Endothelial cell (in vitro differentiated cells): ENCODE data around the gene DDC. TPM values are rescaled to one million over a fixed set of nuclear protein-coding genes. Genes with fewer than 3 reads are reported as not detected.

Experiments
- DNase-seq: peaks from one replicate; pipeline ENCODE4 v3.0.0; 2021; ENCODE audit warnings: low spot score
- H3K27ac Mint-ChIP-seq: one replicate; pipeline ENCODE4 v1.8.0; 2021; ENCODE audit warnings: mixed read lengths, inconsistent platforms; ENCODE audit not compliant: unreplicated experiment
- H3K27me3 Mint-ChIP-seq: one replicate; pipeline ENCODE4 v1.8.0; 2021; ENCODE audit warnings: mild to moderate bottlenecking, moderate library complexity, mixed read lengths, inconsistent platforms; ENCODE audit not compliant: unreplicated experiment
- H3K36me3 Mint-ChIP-seq: one replicate; pipeline ENCODE4 v1.8.0; 2021; ENCODE audit warnings: mild to moderate bottlenecking, low read depth, mixed read lengths, inconsistent platforms; ENCODE audit not compliant: unreplicated experiment
- H3K4me1 Mint-ChIP-seq: one replicate; pipeline ENCODE4 v1.8.0; 2021; ENCODE audit warnings: mild to moderate bottlenecking, mixed read lengths, inconsistent platforms; ENCODE audit not compliant: unreplicated experiment
- H3K4me3 Mint-ChIP-seq: one replicate; pipeline ENCODE4 v1.8.0; 2021; ENCODE audit warnings: mild to moderate bottlenecking, mixed read lengths, inconsistent platforms; ENCODE audit not compliant: unreplicated experiment
- H3K9me3 Mint-ChIP-seq: one replicate; pipeline ENCODE4 v1.8.0; 2021; ENCODE audit warnings: mixed read lengths, inconsistent platforms; ENCODE audit not compliant: unreplicated experiment
- total RNA-seq: library from RNA; stranded (reverse); fragmentation: NEBNext Ultra II Directional; extraction: Animal tissue kit (Norgen Biotek cat#: 25700); gene quantifications from one replicate; pipeline ENCODE4 v1.2.1, GENCODE V29; 2021; ENCODE audit not compliant: unreplicated experiment
- TF ChIP-seq, protein P1 (sequence below): fragments of 200-600 bp; sonication (generic); IDR thresholded peaks from one replicate; pipeline ENCODE4 v1.5.0; 2021; ENCODE audit warnings: antibody characterized with exemption; ENCODE audit not compliant: unreplicated experiment

DDC gene
- total RNA-seq, 1 donor from 2014 or later: not detected

DNA sequence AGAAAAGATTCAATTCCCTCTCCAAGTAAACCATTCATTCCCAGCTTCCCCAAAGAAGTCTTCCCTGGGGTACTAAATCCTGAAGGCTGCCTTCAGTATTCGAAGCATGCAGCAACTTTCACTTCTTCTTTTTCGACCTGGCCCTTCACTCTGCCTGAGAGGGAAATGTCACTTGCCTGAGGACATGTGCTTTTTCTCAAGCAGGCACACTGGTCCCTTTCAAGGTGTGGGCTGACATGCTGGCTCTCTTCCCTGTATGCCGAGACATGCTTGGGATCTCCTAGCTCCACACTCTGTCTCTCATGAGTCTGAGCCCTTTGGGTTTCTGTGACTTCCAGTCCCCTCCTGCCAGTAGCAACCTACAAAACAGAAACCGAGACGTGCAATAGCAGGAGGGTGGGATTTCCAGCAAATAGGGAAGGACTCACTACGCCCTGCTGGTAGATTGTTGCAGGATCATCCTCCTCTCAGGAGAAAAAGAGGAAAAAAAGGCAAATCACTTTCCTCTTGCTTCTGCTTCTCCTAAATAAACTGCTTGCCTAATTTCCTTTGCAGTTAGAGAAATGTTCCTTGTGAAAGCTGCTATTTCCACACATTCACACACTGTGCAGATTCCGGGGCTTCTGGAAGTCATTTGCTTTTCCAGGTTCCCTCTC lies 148.6 kb downstream of the DDC start:
- no peak for DNase-seq
- H3K4me1 Mint-ChIP-seq: peaks cover 10% of the 10 kb centered on the region
- no peaks in the 10 kb centered on the region for H3K36me3 Mint-ChIP-seq
- TF ChIP-seq, protein P1, sequence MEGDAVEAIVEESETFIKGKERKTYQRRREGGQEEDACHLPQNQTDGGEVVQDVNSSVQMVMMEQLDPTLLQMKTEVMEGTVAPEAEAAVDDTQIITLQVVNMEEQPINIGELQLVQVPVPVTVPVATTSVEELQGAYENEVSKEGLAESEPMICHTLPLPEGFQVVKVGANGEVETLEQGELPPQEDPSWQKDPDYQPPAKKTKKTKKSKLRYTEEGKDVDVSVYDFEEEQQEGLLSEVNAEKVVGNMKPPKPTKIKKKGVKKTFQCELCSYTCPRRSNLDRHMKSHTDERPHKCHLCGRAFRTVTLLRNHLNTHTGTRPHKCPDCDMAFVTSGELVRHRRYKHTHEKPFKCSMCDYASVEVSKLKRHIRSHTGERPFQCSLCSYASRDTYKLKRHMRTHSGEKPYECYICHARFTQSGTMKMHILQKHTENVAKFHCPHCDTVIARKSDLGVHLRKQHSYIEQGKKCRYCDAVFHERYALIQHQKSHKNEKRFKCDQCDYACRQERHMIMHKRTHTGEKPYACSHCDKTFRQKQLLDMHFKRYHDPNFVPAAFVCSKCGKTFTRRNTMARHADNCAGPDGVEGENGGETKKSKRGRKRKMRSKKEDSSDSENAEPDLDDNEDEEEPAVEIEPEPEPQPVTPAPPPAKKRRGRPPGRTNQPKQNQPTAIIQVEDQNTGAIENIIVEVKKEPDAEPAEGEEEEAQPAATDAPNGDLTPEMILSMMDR: peak; percentile 9
- H3K27me3 Mint-ChIP-seq: peaks cover 2% of the 10 kb centered on the region
- H3K9me3 Mint-ChIP-seq: no peaks in the 10 kb centered on the region
- no peak overlapping the region for H3K27ac Mint-ChIP-seq
- H3K4me3 Mint-ChIP-seq: no peak overlapping the region

DNA sequence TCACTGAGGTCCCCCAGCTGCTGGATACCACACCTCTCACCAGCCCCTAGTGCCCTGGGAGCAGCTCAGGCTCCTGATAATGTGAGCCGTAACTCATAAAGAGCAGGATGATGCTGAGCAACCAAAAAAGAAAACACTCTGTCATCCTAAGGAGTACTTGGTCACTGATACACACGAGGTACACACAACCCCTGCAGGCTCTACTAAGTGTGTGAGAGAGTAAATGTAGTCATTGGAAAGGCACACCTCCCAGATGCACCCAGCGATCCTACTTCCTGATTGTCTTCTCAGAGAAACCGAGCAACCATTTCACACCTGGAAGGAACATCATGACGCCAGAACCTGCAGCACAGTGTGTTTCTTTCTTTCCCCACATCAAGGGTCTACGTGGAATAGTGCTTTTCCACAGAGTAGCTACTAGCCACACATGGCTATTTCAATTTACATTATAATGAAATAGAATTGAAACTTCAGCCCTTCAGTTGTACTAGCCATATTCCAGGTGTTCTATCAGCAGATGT lies 149.3 kb downstream of the DDC start:
- peaks cover 10% of the 10 kb centered on the region for H3K4me1 Mint-ChIP-seq
- no peak for DNase-seq

DNA sequence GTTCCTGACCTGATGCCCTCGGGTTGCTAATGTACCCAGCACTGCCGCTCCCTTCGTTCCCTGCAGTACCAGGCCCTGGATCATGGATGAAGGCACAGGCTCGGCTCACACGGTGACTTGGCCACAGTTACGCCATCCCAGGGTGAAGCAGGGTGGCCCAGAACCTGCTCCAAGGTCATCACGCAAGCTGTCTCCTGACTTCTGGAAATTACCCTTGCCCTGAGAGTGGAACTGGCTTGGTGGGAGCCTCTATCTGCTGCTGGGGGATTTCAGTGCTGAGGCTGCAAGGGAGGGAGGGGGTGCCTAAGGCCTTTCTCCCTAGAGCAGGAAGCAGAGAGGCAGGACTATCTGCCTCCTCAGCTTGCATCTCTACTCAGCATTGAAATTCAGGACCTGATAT lies 151.6 kb downstream of the DDC start:
- peaks cover 10% of the 10 kb centered on the region for H3K4me1 Mint-ChIP-seq

More for the DNA sequence above, 149.3 kb downstream of the DDC start:
- H3K36me3 Mint-ChIP-seq: no peaks in the 10 kb centered on the region
- peaks cover 2% of the 10 kb centered on the region for H3K27me3 Mint-ChIP-seq
- no peak overlapping the region for H3K4me3 Mint-ChIP-seq
- no peaks in the 10 kb centered on the region for H3K9me3 Mint-ChIP-seq
- TF ChIP-seq, protein P1: no peak
- H3K27ac Mint-ChIP-seq: no peak overlapping the region

DNA sequence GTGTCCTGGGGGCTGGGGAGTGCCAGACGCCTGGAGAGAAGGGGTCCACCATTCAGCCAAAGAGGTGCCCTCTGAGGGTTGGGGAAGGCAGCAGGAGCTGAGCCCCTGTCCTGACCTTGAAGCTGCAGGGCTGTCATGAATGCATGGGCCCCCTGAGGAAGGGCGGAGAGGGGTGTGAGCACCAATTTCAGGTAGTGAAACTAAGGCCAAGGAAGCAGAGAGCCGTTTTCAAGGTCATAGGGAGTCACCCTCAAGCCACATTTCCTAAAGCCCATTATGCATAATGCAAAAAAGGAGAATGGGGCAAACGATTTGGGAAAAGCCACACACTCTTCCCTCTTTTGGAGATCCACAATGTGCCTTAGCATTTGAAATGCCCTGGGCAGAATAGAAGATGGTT lies 152.2 kb downstream of the DDC start:
- TF ChIP-seq, protein P1: no peak
- Mint-ChIP-seq H3K4me1 (peaks cover 10% of the 10 kb centered on the region), H3K36me3 (no peaks in the 10 kb centered on the region), H3K4me3 (no peak overlapping the region), H3K9me3 (no peaks in the 10 kb centered on the region), H3K27me3 (peaks cover 2% of the 10 kb centered on the region), H3K27ac (no peak overlapping the region)
- DNase-seq: no peak

More for the DNA sequence above, 151.6 kb downstream of the DDC start:
- peaks cover 2% of the 10 kb centered on the region for H3K27me3 Mint-ChIP-seq
- no peak overlapping the region for H3K4me3 Mint-ChIP-seq
- no peaks in the 10 kb centered on the region for H3K36me3 Mint-ChIP-seq
- no peaks in the 10 kb centered on the region for H3K9me3 Mint-ChIP-seq
- DNase-seq: no peak
- TF ChIP-seq, protein P1: no peak
- H3K27ac Mint-ChIP-seq: no peak overlapping the region

DNA sequence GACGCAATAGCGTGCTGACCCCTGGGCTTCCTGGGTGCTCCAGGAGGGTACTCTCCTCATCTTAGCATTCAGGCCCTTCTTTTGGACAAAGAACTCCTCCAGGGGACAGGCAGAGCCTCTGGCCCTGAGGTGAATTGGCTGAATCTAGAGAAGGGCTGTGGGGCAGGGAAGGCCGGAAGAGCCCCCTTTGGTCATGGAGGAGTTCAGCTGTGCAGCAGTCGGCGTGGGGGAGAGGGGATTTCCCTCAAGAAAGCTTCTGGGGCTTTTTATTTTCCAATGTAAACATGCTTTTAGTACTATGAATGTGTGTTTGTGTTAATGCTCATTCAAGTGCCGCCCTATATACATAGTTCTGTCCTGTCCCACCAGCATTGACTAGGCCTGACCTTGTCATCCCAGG lies 153.9 kb downstream of the DDC start:
- Mint-ChIP-seq H3K4me1 (peaks cover 5% of the 10 kb centered on the region), H3K9me3 (no peaks in the 10 kb centered on the region), H3K4me3 (no peak overlapping the region), H3K27me3 (peaks cover 2% of the 10 kb centered on the region), H3K27ac (no peak overlapping the region), H3K36me3 (no peaks in the 10 kb centered on the region)
- TF ChIP-seq, protein P1: no peak
- DNase-seq: no peak
